ENCODE data around the gene IQCF2. TPM values are rescaled to one million over a fixed set of nuclear protein-coding genes. Genes with fewer than 3 reads are reported as not detected.

The IQCF2 gene
- total RNA-seq, 1 donor from 2014 or later: not detected

DNA sequence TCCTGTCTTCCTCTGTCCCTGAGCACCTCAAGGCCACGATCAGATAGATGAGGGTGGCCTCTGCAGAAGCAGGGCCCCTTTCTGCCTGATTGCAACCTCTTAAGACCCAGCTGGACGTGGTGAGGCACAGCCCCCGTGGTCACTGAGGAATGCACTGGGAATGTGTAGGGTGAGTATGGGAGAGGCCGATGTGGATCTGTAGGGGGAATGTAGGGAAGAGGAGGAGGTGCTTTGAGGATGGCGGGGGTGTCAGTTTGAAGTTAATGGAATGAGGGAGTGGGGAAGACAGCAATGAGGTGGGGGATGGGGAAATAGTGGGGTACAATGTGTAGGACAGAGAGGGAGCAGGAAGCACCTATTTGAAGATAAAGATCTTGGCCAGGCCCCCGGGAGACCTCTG is 14.8 kb downstream of the IQCF2 start:
- ATAC-seq (no peak), DNase-seq (no peak)
- no peaks in the 10 kb centered on the region for H3K36me3 ChIP-seq
- H3K4me3 ChIP-seq: no peak overlapping the region
- TF ChIP-seq, protein P1, sequence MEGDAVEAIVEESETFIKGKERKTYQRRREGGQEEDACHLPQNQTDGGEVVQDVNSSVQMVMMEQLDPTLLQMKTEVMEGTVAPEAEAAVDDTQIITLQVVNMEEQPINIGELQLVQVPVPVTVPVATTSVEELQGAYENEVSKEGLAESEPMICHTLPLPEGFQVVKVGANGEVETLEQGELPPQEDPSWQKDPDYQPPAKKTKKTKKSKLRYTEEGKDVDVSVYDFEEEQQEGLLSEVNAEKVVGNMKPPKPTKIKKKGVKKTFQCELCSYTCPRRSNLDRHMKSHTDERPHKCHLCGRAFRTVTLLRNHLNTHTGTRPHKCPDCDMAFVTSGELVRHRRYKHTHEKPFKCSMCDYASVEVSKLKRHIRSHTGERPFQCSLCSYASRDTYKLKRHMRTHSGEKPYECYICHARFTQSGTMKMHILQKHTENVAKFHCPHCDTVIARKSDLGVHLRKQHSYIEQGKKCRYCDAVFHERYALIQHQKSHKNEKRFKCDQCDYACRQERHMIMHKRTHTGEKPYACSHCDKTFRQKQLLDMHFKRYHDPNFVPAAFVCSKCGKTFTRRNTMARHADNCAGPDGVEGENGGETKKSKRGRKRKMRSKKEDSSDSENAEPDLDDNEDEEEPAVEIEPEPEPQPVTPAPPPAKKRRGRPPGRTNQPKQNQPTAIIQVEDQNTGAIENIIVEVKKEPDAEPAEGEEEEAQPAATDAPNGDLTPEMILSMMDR (IDR thresholded peaks at IDR 0.05): no peak
- H3K4me1 ChIP-seq: no peaks in the 10 kb centered on the region
- intact Hi-C loops (cut with DNase I): no loop called here
- no peaks in the 10 kb centered on the region for H3K9me3 ChIP-seq
- H3K27ac ChIP-seq: no peak overlapping the region
- H3K27me3 ChIP-seq (ENCODE audit: low read depth): peaks cover 6% of the 10 kb centered on the region

DNA sequence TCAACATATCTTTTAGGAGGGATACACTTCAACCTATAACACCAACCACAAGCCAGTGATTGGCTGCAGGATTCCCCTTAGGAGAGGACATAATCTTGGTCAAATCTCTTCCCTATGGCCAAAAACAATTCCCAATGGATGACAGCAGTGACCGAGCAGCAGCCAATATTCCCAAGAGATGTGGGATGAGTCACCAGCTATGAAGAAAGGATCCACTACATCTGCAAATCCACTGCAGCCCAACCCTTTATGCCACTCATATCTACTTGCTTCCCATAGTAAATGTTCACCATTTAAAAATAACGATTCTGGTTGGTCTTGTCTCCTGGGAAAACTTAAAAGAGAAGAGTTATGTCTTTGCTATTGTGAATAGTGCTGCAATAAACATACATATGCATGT is 18.5 kb downstream of the IQCF2 start:
- H3K27me3 ChIP-seq (ENCODE audit: low read depth): no peaks in the 10 kb centered on the region
- no peak overlapping the region for H3K27ac ChIP-seq
- H3K36me3 ChIP-seq: no peaks in the 10 kb centered on the region
- H3K4me1 ChIP-seq: no peaks in the 10 kb centered on the region
- DNase-seq: no peak
- intact Hi-C loops (cut with DNase I): no loop called here
- H3K9me3 ChIP-seq: no peaks in the 10 kb centered on the region
- no peak for ATAC-seq
- no peak overlapping the region for H3K4me3 ChIP-seq
- TF ChIP-seq, protein P1 (IDR thresholded peaks at IDR 0.05): no peak

- intact Hi-C loops (cut with DNase I): no loop called here
- H3K27me3 ChIP-seq (ENCODE audit: low read depth): no peaks in the 10 kb centered on the region
- H3K4me3 ChIP-seq: no peak overlapping the region
- H3K36me3 ChIP-seq: no peaks in the 10 kb centered on the region
- DNase-seq (no peak), ATAC-seq (no peak)
- TF ChIP-seq, protein P1 (IDR thresholded peaks at IDR 0.05): no peak
- H3K4me1 ChIP-seq: no peaks in the 10 kb centered on the region
- no peaks in the 10 kb centered on the region for H3K9me3 ChIP-seq
- H3K27ac ChIP-seq: no peak overlapping the region
These were observed 25.0 kb downstream of the IQCF2 start for GRCh38 chr3:51886447-51886846.

DNA sequence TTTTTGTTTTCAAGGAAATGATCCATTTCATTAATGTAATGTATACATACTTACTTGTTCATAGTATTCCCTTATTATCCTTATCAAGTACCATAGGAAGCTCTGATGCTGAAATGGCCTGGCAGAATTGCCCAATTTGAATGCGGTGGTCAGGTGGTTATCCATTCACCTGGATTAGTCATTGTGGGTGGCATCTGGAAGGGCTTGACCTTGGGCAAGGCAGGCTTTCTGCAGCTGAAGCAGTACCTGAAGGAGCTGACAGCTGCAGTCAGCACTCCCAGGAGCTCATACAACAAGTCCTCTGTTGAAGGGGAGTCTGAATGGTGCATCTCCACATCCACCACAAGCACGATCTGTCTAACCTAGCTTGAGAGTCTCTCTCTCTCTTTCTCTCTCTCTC is 26.2 kb downstream of the IQCF2 start:
- ATAC-seq (no peak), DNase-seq (no peak)
- no peaks in the 10 kb centered on the region for H3K9me3 ChIP-seq
- no peak overlapping the region for H3K4me3 ChIP-seq
- H3K4me1 ChIP-seq: no peaks in the 10 kb centered on the region
- H3K27ac ChIP-seq: no peak overlapping the region
- TF ChIP-seq, protein P1 (IDR thresholded peaks at IDR 0.05): no peak
- intact Hi-C loops (cut with DNase I): no loop called here
- no peaks in the 10 kb centered on the region for H3K36me3 ChIP-seq
- H3K27me3 ChIP-seq (ENCODE audit: low read depth): peaks cover under 1% of the 10 kb centered on the region

- Histone ChIP-seq H3K27ac (no peak overlapping the region), H3K36me3 (no peaks in the 10 kb centered on the region), H3K4me3 (no peak overlapping the region), H3K9me3 (no peaks in the 10 kb centered on the region), H3K27me3 (ENCODE audit: low read depth) (peaks cover 7% of the 10 kb centered on the region), H3K4me1 (no peaks in the 10 kb centered on the region)
- intact Hi-C loops (cut with DNase I): no loop called here
- TF ChIP-seq, protein P1 (IDR thresholded peaks at IDR 0.05): no peak
- DNase-seq (no peak), ATAC-seq (no peak)
These were observed 27.2 kb downstream of the IQCF2 start for GRCh38 chr3:51888463-51889105.
